GM21526 (cell line): Measurements from ENCODE around the gene PDIA3.
"Not testable (repeated sequence)": the region's sequence is repeated elsewhere in the genome, so short reads cannot be mapped to it uniquely, and the experiment has no call there.

ENCODE experiments used
- ATAC-seq: cut with Tn5 transposase; IDR thresholded peaks from one replicate; pipeline ENCODE4 v1.9.1; 2021; ENCODE audit warnings: moderate library complexity; ENCODE audit not compliant: unreplicated experiment, low FRiP score

The PDIA3 gene

DNA sequence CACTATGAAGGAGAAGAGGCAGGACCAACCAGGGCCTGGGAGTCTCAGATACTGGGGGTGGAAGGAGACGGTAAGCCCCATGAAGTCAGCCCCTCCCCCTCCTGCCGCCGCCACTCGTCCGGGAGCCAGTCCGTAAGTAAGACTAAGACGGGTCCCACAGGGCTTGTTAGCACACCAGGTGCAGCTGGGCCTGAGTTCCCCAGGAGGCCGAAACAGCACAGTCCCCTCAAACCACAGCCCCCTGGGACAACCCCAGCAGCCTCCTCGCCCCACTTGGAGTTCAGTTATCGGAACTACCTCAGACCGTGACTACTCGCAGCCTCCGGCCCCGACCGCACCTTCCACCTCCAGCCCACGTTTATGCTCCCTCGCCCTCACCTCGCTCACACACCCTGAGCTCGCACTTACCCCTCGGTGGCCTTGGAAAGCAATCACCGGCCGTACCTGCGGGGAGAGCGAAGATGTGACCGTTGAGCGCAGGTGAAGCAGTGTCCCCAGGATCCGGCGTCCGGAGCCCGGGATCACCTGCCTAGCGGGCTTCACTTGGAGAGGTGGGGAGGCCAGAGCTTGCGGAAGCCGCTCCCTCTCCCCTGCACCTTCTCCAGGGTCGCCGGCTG lies 30.0 kb downstream of the PDIA3 start:
- peak; percentile 44 for ATAC-seq

DNA sequence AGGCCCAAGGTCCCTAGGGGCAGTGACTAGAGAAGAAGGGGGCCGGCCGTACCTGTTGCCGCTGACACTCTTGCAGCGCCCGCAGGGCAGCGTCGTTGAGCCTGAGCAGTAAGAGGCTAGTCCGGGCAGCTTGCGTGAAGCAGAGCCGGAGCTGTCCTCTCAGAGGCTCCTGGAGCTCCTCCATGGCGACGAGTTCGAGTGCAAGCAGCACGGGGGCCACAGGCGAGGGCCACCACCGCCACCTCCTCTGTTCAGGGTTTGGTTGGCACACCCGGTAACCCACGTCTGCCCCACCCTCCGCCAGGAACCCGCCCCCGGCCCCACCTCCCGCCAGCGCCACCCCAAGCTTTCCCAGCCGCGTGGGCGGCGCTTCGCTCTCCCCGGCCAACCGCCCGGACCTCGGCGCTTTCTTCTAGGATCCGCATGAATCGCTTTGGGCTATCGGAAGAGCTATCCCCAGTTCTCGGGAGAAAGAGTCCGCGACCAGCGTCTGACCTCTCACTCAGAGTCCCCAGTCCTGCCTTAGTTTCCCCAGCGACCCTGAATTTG lies 30.6 kb downstream of the PDIA3 start, which contains the start of gene ELL3:
TSS of gene ELL3 (minus strand) at position 249 of the 549 bp plus-strand sequence. CDS start at position 184, 65 bp downstream.
- ATAC-seq: peak; percentile 34

DNA sequence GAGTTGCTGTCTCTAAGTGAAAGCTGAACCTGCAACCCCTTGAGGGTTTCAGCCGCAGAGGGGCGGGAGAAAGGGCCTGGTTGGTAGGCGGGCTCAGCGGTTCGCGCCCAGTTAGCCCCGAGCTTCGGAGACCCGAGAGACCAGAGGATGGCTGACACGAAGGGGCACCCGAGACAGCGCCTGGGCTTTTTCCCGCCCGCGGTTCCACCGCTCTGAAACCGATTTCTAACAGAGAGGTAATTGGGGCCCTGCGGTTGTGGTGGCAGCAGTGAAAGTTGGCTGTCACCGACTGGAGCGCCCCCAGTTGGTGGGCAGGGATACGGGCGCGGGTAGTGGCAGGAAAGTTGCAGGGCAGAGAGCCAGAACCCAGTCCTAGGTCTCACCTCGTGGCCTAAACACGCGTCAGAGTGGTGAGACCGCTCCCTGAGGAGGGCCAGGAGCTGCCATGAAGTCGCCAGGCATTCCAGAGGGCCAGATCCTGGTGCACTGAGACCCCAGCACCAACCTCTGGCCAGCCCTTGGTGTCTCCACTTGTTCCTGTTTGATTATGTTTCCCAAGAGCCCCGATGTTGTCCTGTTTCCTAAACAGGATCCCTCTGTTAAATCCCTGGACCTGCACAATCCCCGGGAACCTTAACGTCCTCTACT lies 31.2 kb downstream of the PDIA3 start:
- ATAC-seq: peak; percentile 42

DNA sequence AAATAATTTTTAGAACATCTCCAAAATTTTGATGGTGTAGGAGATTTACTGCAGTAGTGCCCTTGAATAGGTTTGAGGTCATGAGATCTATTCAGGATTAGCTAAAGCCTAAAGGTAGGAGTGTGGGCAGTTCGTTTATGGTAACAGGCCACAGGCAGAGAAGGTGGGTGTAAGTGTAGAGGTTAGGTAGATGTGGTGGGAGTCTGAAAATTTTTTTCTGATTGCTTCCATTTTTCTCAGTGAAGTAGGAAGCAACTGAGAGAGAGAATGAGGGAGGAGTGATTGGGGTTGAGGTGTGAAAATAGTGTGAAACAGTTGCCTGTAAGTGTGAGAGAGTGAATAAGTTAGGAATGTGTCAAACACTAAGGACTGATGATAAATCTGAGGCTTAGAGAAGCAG lies 32.8 kb downstream of the PDIA3 start:
- no peak for ATAC-seq

DNA sequence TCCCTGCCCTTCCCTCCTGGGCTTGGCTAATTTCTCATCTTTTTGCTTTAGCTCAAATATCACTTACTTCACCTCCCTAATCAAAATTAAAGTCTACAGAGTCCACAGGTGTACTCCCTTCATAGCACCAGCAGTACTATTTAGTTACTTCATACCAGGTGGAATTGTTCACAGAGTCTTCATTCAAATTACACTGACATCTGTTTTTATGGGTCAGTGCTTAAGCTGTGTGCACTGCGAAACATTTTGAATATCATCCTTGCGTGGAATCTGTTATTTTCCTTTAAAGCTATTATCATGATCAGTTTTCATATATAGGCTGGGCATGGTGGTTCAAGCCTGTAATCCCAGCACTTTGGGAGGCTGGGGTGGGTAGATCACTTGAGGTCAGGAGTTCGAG lies 43.2 kb downstream of the PDIA3 start:
- no peak for ATAC-seq

DNA sequence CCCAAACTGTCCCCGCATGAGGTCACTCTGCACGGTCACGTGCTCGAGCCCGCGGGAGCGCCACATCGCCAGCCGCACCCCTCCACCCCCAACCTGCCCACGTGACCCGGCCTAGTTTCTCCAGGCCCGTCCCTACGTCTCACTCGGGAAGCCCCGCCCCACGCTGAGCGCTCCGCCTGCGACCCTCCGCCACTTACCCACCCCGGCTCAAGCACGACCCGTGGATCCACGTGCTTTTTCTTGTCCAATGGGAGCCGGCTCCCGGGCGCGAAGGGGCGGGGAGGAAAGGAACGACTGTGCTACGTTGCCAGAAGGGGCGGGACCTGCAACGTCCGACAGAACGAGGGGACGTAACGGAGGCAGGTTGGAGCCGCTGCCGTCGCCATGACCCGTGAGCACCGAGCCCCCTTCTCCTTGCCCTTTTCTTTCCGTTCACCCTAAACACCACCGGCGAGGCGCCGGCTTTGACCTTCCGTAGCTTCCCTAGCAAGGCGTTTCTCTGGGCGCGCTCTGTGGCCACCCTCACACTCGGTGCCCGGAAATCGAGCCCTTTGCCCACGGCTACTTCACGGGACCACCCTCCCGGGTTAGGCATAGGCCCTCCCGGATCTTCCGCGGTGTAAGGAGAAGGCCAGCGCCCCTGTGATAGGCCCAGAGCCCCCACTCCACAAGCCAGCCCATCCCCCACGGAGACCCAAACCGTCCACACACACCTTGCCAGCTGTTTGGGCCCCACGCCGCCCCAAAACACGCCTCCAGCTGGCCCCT lies 45.9 kb downstream of the PDIA3 start, which contains the start of gene SERF2:
TSS of gene SERF2 (plus strand) at position 328 of the 768 bp plus-strand sequence. CDS start at position 385, 57 bp downstream.
- peak; percentile 73 for ATAC-seq

DNA sequence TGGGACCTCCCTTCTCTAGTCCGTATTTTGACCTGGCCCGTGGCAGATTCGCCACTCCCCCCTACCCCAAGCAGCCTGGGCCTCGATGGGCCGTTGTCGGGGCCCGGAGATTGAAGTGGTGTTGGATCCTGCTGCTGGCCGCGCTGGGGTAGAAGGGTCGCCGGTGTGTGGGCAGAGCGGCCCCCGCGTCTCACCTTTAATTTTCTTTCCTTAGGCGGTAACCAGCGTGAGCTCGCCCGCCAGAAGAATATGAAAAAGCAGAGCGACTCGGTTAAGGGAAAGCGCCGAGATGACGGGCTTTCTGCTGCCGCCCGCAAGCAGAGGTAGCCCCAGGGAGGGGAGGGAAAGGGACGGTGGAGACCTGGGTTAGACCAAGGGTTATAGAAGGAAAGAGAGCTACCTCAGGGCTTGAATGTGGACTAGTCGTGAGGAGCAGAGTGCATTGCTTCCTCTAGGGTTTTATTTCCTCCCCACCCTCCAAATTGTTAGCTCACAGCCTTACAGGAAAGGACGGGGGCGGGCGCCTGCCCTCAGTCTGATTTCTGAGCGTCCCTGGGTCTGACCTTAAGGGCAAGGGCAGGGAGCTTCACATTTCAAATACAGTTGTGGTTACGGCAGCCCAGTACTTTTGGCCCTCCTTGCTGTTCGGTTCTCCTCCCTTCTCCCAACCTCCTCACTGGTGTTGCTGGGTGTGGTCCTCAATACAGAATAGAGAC lies 46.7 kb downstream of the PDIA3 start:
- peak; percentile 6 for ATAC-seq

DNA sequence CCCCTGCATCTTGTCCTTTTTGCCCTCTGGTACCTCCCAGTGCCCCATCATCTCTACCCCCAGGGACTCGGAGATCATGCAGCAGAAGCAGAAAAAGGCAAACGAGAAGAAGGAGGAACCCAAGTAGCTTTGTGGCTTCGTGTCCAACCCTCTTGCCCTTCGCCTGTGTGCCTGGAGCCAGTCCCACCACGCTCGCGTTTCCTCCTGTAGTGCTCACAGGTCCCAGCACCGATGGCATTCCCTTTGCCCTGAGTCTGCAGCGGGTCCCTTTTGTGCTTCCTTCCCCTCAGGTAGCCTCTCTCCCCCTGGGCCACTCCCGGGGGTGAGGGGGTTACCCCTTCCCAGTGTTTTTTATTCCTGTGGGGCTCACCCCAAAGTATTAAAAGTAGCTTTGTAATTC lies 47.4 kb downstream of the PDIA3 start:
- ATAC-seq: no peak

DNA sequence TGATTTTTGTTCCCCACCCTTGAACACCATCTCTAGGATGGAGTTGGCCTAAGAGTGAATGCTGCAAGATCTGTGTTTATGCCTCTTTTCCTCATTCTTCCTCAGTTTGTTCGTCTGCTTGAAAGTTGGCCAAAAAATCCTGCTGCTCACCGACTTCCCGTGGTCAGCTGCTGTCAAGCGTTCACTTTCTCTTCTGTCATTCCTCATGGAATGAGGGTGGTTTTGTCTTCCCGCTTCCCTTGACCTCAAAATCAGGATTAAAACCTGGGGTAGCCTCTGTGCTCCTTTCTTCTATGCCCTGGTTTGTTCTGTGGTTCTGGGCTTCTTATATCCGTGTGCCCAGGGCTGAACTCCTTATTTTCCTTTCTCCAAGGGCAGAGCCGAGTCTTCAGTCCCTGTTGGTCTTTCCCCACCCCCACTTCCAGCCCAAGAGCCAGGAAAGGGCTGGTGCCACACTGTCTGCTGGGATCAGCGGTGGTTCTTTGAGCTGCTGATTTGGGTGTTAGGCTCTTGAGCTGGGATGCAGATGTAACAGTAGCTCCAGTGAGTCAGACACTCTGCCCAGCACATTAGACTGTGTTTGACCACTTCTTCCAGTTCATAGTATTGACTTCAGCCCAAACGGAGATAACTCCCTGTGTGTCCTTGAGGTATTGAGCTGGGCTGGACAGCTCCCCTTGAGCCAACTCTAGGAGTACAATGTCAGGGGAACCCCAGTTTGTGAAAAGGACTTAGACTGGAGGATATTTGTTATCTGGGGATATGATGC lies 48.2 kb downstream of the PDIA3 start:
- ATAC-seq: no peak

DNA sequence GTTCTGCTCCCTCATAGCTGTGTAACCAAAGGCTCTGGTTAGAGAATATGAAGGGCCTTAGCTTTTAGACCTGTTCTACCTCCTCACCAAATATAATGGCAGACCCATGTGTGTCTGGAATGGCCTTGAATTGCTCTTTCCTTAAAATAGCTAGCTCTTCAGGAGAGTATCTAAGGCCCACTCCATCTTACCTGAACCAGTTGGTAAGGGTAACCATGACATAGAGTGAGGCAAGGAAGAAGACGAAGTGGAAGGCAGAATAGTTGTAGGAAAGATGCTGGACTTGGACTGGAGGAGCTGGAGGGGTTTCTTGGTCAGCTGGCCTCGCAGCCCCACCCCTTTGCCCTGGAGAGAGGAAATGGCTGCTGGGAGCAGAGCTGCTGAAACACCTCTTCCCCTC lies 49.0 kb downstream of the PDIA3 start:
- no peak for ATAC-seq

DNA sequence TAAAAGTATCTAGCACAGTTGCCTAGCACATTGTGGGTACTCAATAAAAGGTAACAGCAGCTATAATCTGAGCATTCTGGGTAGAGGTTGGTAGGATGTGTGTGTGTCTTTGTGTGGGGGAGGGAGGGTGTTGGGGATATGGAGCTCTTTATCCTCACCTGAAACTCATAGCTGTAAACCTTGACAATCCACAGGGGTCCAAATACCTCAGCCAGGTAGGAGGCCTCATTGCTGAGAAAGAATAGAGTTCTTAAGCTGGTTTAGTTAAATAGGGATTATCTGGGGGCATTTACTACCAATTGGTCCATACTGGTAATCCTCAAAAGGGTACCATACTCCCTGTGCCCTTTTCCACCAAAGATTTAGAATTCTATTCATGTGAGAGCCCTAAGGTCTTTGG lies 49.8 kb downstream of the PDIA3 start:
- no peak for ATAC-seq

DNA sequence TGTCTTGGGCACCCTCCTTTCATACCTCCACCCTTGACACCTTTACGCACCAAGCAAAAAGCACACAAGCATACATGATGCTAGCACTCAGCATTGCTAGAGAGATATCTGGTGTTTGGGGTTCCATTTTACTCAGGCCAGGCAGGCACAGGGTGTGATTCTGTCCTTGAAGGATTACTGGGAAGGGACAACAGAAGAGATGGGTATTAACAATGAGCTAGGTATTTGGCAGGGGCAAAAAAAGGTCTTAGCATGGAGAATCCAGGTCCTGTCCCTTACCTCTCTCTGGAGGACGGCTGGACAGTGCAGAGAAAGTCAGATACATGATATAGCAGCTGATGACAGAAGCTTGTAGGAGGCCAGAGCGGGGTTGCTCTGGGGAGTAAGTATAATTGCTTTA lies 50.3 kb downstream of the PDIA3 start:
- no peak for ATAC-seq

DNA sequence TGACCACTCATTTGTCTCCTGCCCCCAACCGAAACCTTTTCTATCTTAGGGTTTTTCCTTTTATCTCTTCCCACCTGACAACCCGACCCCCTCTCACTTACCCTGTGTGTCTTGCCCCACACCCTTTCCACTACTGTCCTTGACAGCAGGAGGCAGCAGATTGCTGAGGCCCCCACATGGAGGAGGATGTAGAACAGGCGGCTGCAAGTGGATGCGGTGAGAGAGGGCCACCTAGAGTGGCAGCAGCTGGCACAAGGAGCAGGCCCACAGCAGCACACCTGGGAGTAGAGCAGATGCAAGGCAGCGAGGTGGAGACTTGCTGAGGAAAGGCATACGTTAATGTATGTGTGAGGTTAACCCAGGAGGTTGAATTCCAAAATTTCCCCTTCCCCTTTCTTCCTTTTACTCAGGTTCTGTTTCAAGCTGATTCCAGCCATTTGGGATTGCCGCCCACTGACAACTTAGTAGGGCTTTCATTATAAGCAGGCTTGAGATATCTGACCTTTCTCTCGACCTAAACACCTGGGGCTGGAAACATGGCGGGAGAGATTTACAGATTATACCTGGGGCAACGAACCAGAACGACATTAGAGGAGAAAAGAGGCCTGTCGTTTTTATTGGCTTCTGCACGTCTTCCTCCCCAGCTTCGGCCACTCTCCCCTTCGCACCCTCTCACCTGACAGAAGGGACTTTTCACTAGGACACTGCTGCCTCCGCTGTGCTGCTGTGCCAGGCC lies 53.1 kb downstream of the PDIA3 start:
- no peak for ATAC-seq

DNA sequence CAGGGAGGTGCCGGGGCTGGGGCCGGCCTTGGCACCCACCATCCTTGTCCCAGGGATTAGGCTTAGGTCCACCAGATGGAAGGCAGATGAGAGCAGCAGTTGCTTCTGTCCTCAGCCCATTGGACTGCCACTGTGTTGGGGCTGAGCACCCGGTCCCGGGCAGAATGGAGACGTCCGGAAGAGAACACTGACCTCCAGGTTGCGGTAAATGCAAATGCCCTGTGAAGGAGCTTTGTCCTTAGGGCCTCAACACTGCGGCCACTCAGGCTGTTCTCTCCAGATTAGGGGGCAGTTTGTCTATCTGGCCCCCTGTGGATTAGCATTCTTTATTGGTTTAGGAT lies 53.7 kb downstream of the PDIA3 start, which contains the start of gene SERINC4:
TSS of gene SERINC4 (minus strand) at position 276 of the 341 bp plus-strand sequence. CDS start at position 42, 234 bp downstream.
- no peak for ATAC-seq

DNA sequence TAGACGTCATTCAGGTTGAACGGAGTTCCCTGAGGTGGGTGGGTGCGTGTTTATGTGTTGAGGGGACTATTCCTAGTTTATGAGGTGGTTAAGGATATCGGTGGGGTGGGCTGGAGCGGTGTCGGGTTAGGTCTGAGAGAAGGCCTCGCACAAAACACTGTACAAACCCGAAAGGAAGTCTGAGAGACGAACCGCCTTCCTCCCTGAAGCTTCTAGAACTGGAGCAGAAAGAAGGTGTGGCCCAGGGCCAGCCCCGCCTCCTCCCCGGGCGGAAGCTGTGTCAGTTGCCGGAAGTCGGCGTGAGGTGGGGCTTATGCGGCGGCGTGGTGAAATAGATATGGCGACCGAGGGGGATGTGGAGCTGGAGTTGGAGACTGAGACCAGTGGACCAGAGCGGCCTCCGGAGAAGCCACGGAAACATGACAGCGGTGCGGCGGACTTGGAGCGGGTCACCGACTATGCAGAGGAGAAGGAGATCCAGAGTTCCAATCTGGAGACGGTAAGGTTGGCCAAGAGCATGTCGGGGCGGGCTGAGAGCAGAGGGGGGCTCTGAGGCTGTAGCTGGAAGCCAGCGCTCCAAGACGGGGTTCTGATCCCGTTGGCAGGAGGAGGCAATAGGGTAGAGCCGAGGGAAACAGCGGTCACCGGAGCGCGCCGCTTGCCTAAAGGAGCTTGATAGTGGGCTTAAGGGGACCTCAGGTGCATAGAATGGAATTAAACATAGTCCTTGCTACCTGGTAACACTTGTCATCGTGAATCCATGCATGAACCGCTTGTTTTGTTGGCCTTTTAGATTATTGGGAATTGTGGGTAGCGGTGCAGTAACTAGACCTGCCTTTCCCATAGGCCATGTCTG lies 54.3 kb downstream of the PDIA3 start, which contains the start of gene HYPK:
TSS of gene HYPK (plus strand) at position 314 of the 856 bp plus-strand sequence. CDS start at position 338, 24 bp downstream.
- peak; percentile 73 for ATAC-seq

DNA sequence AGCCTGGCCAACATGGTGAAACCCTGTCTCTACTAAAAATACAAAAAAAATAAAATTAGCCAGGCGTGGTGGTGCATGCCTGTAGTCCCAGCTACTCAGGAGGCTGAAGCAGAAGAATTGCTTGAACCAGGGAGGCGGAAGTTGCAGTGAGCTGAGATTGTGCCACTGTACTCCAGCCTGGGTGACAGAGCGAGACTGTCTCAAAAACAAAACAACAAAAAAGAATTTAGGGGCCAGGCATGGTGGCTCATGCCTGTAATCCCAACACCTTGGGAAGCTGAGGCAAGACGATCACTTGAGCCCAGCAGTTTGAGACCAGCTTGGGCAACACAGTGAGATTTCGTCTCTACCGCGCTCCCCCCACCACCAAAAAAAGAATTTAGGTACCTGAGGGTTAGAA lies 56.4 kb downstream of the PDIA3 start:
- ATAC-seq: not testable (repeated sequence)

DNA sequence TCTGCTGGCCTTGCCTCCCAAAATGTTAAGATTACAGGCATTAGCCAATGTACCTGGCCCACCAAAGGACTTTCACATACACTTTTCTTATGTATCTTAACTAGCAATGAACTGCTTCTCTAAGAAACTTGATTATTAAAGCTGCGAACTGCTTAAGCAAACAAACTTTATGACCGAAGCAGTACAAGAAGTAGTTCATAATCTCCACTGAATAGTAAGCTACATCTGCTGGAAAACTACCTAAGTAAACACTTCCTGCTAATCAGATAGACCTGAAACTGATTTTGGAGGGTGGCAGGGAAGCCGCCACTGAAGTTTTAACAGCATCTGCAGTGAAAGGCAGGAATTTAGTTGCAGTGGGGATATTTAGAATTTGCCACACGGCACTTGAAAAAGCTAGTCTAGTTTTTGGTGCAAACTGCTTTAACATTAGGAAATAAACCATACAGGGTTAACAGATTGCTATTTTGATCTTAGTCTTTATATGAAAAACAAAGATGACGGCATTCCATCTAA lies 62.3 kb downstream of the PDIA3 start:
- no peak for ATAC-seq
